CD14-positive monocyte (primary cell): ENCODE measurements around the gene PDE11A. TPM values are rescaled to one million over a fixed set of nuclear protein-coding genes. Genes with fewer than 3 reads are reported as not detected.

ENCODE experiments used
- DNase-seq, 3 donors: peaks; one replicate each; pipeline ENCODE4 v3.0.0-alpha.2; 2011 to 2022
- H2AFZ ChIP-seq: 2 replicates; pipeline ENCODE4 v1.6.0; 2012; ENCODE audit warnings: mild to moderate bottlenecking, low read depth, low read length, inconsistent platforms; ENCODE audit not compliant: insufficient read depth, poor library complexity, severe bottlenecking
- H3K27ac ChIP-seq, 2 donors: 1 replicate in 1 of 2; 2 replicates in 1 of 2; pipeline ENCODE4 v1.5.1; 2012 to 2013; ENCODE audit warnings: low read length in 2 of 2, control low read depth in 1 of 2, inconsistent platforms in 1 of 2, low read depth in 1 of 2, mild to moderate bottlenecking in 1 of 2
- H3K27me3 ChIP-seq, 2 donors: one replicate each; pipeline versions ENCODE4 v1.6.0 to v1.6.1; 2011 to 2013; ENCODE audit warnings: low read length in 2 of 2; ENCODE audit not compliant: control insufficient read depth in 2 of 2, insufficient read depth in 2 of 2
- H3K36me3 ChIP-seq, 2 donors: replicated peaks in 1 of 2; 1 replicate in 1 of 2; 2 replicates in 1 of 2; pipeline versions ENCODE4 v1.5.1 to v1.6.1; 2012 to 2013; ENCODE audit warnings: low read length in 2 of 2, control low read depth in 1 of 2, inconsistent platforms in 1 of 2, mild to moderate bottlenecking in 1 of 2; ENCODE audit not compliant: insufficient read depth in 2 of 2, control insufficient read depth in 1 of 2
- H3K4me1 ChIP-seq, 2 donors: 1 replicate in 1 of 2; 2 replicates in 1 of 2; pipeline versions ENCODE4 v1.5.1 to v1.6.1; 2012 to 2013; ENCODE audit warnings: low read length in 2 of 2, control low read depth in 1 of 2, inconsistent platforms in 1 of 2, mild to moderate bottlenecking in 1 of 2, moderate library complexity in 1 of 2; ENCODE audit not compliant: insufficient read depth in 2 of 2, control insufficient read depth in 1 of 2
- H3K4me2 ChIP-seq: replicated peaks from 2 replicates; pipeline ENCODE3; 2012; ENCODE audit warnings: low read length, moderate library complexity, mild to moderate bottlenecking; ENCODE audit not compliant: poor library complexity, severe bottlenecking; ENCODE audit errors: extremely low read depth
- H3K4me3 ChIP-seq, 3 experiments: fragments of 200-600 bp in 1 of 3; sonication (generic) in 1 of 3; replicated peaks in 1 of 3; 1 replicate in 2 of 3; 2 replicates in 1 of 3; pipeline ENCODE4 v1.5.1; 2011 to 2013; ENCODE audit warnings: low read length in 3 of 3, mild to moderate bottlenecking in 3 of 3, control low read depth in 2 of 3, low read depth in 2 of 3, inconsistent platforms in 1 of 3, moderate library complexity in 1 of 3
- H3K79me2 ChIP-seq: 2 replicates; pipeline ENCODE4 v1.6.0; 2012; ENCODE audit warnings: mild to moderate bottlenecking, control low read depth, inconsistent platforms, low read length, moderate library complexity; ENCODE audit not compliant: insufficient read depth
- H3K9ac ChIP-seq: 2 replicates; pipeline ENCODE4 v1.6.0; 2017; ENCODE audit warnings: low read length, mild to moderate bottlenecking; ENCODE audit not compliant: insufficient read depth, poor library complexity, severe bottlenecking
- H3K9me3 ChIP-seq, 2 donors: replicated peaks in 1 of 2; 1 replicate in 1 of 2; 2 replicates in 1 of 2; pipeline versions ENCODE4 v1.5.1 to v1.6.1; 2012 to 2013; ENCODE audit warnings: low read length in 2 of 2, control low read depth in 1 of 2; ENCODE audit not compliant: control insufficient read depth in 1 of 2, insufficient read depth in 1 of 2
- H4K20me1 ChIP-seq: 2 replicates; pipeline ENCODE4 v1.6.0; 2012; ENCODE audit warnings: mild to moderate bottlenecking, low read length, control low read depth, moderate library complexity; ENCODE audit not compliant: insufficient read depth
- H3K27ac Mint-ChIP-seq, 7 donors: one replicate each; pipeline ENCODE4 v1.8.0; 2020; ENCODE audit warnings: mild to moderate bottlenecking in 7 of 7, mixed read lengths in 7 of 7, moderate library complexity in 6 of 7, inconsistent platforms in 2 of 7
- H3K27me3 Mint-ChIP-seq, 3 donors: one replicate each; pipeline ENCODE4 v1.8.0; 2021 to 2022; ENCODE audit warnings: low read depth in 3 of 3, mild to moderate bottlenecking in 3 of 3, mixed read lengths in 3 of 3, moderate library complexity in 3 of 3, inconsistent platforms in 1 of 3
- H3K36me3 Mint-ChIP-seq, 2 donors: one replicate each; pipeline ENCODE4 v1.8.0; 2020; ENCODE audit warnings: mixed read lengths in 2 of 2, inconsistent platforms in 1 of 2, mild to moderate bottlenecking in 1 of 2
- H3K4me1 Mint-ChIP-seq: one replicate; pipeline ENCODE4 v1.8.0; 2020; ENCODE audit warnings: mild to moderate bottlenecking, mixed read lengths
- H3K4me3 Mint-ChIP-seq, 2 donors: one replicate each; pipeline ENCODE4 v1.8.0; 2020; ENCODE audit warnings: mild to moderate bottlenecking in 2 of 2, mixed read lengths in 2 of 2, moderate library complexity in 1 of 2
- H3K9me3 Mint-ChIP-seq, 7 donors: one replicate each; pipeline ENCODE4 v1.8.0; 2020 to 2022; ENCODE audit warnings: mixed read lengths in 7 of 7, mild to moderate bottlenecking in 6 of 7, moderate library complexity in 6 of 7, inconsistent platforms in 2 of 7
- WGBS: methylation state at CpG from one replicate; pipeline ENCODE4 v1.1.5; 2013; ENCODE audit warnings: missing lambda C conversion rate; ENCODE audit not compliant: insufficient coverage; 5-methylcytosine and 5-hydroxymethylcytosine counted together
- intact Hi-C, 2 donors: fragments of 100-400 bp; cut with micrococcal nuclease; formaldehyde crosslinking; loops; one replicate each; pipeline versions ENCODE4 v1.15.0 to v1.15.1; 2023
- polyA plus RNA-seq, 3 donors: library from polyadenylated mRNA; depleted of rRNA in 1 of 3; unstranded in 2 of 3; stranded (reverse) in 1 of 3; fragments of 300-500 nt in 2 of 3; fragments of >200 nt in 1 of 3; fragmentation: Illumina TruSeq in 2 of 3; gene quantifications; 1 replicate in 2 of 3; 2 replicates in 1 of 3; pipeline ENCODE4 v1.2.3, GENCODE V29; 2012 to 2021
- TF ChIP-seq, protein P1 (sequence below): fragments of 200-600 bp; IDR thresholded peaks from one replicate; pipeline ENCODE4 v1.8.0; 2022; ENCODE audit warnings: antibody characterized with exemption, mild to moderate bottlenecking

The PDE11A gene
- polyA plus RNA-seq, 3 donors: not detected

- TF ChIP-seq, protein P1, sequence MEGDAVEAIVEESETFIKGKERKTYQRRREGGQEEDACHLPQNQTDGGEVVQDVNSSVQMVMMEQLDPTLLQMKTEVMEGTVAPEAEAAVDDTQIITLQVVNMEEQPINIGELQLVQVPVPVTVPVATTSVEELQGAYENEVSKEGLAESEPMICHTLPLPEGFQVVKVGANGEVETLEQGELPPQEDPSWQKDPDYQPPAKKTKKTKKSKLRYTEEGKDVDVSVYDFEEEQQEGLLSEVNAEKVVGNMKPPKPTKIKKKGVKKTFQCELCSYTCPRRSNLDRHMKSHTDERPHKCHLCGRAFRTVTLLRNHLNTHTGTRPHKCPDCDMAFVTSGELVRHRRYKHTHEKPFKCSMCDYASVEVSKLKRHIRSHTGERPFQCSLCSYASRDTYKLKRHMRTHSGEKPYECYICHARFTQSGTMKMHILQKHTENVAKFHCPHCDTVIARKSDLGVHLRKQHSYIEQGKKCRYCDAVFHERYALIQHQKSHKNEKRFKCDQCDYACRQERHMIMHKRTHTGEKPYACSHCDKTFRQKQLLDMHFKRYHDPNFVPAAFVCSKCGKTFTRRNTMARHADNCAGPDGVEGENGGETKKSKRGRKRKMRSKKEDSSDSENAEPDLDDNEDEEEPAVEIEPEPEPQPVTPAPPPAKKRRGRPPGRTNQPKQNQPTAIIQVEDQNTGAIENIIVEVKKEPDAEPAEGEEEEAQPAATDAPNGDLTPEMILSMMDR: no peak
- peaks cover 17% of the 10 kb centered on the region for H3K4me1 Mint-ChIP-seq
- H3K9me3 Mint-ChIP-seq: peaks cover 4 to 10% (median 6%) of the 10 kb centered on the region in 7 donors
- no peaks in the 10 kb centered on the region for H3K36me3 Mint-ChIP-seq
- no peak overlapping the region for H3K4me3 ChIP-seq
- no peak overlapping the region for H2AFZ ChIP-seq
- DNase-seq: no peak
- H3K27ac ChIP-seq: no peak overlapping the region
- H3K36me3 ChIP-seq: no peaks in the 10 kb centered on the region
- H4K20me1 ChIP-seq: no peaks in the 10 kb centered on the region
- H3K9me3 ChIP-seq: no peaks in the 10 kb centered on the region
- H3K4me1 ChIP-seq: peaks cover 0 to 11% of the 10 kb centered on the region in 2 donors
- H3K79me2 ChIP-seq: no peaks in the 10 kb centered on the region
- H3K9ac ChIP-seq: no peak overlapping the region
- H3K27me3 ChIP-seq: no peaks in the 10 kb centered on the region
- H3K27me3 Mint-ChIP-seq: peaks cover 0 to 2% (median 0%) of the 10 kb centered on the region in 3 donors
- no peak overlapping the region for H3K4me3 Mint-ChIP-seq
- no peak overlapping the region for H3K4me2 ChIP-seq
- no CpG with 5 or more reads among the region's 1 CpG for WGBS
- intact Hi-C loops: no loop called here
- H3K27ac Mint-ChIP-seq: peak overlapping the region in 1 of 7 donors; percentile 12
Observed at GRCh38 chr2:177784745-177785067, 287.9 kb downstream of the PDE11A start.

GRCh38 chr2:177783835-177784744 lies 288.5 kb downstream of the PDE11A start:
- no peaks in the 10 kb centered on the region for H3K27me3 ChIP-seq
- H4K20me1 ChIP-seq: no peaks in the 10 kb centered on the region
- H3K4me2 ChIP-seq: no peak overlapping the region
- no peak overlapping the region for H3K9ac ChIP-seq
- no peaks in the 10 kb centered on the region for H3K79me2 ChIP-seq
- H2AFZ ChIP-seq: no peak overlapping the region
- intact Hi-C loops: no loop called here
- no peaks in the 10 kb centered on the region for H3K36me3 Mint-ChIP-seq
- no peaks in the 10 kb centered on the region for H3K9me3 ChIP-seq
- DNase-seq: no peak
- peak overlapping the region in 1 of 7 donors; percentile 12 for H3K27ac Mint-ChIP-seq
- H3K27ac ChIP-seq: no peak overlapping the region
- peaks cover 0 to 2% (median 0%) of the 10 kb centered on the region in 3 donors for H3K27me3 Mint-ChIP-seq
- H3K4me1 ChIP-seq: peaks cover 0 to 11% of the 10 kb centered on the region in 2 donors
- no peak overlapping the region for H3K4me3 ChIP-seq
- peaks cover 4 to 10% (median 6%) of the 10 kb centered on the region in 7 donors for H3K9me3 Mint-ChIP-seq
- WGBS: 30% methylated on average over 2 of the region's 2 CpGs
- H3K36me3 ChIP-seq: no peaks in the 10 kb centered on the region
- peaks cover 17% of the 10 kb centered on the region for H3K4me1 Mint-ChIP-seq
- no peak overlapping the region for H3K4me3 Mint-ChIP-seq
- TF ChIP-seq, protein P1: no peak
